IMR-90 (cell line): ENCODE data around the gene ASXL3.

Experiments used
- BHLHE40 ChIP-seq: fragments of 150-350 bp; IDR thresholded peaks from 2 replicates; pipeline ENCODE4 v1.6.1; 2016; ENCODE audit warnings: mild to moderate bottlenecking, low read depth, low read length
- CEBPB ChIP-seq: IDR thresholded peaks from 2 replicates; pipeline ENCODE4 v1.6.1; 2012; ENCODE audit warnings: low read depth, low read length, improper control_type of control experiment
- CHD1 ChIP-seq: IDR thresholded peaks from 2 replicates; pipeline ENCODE4 v1.6.1; 2012; ENCODE audit warnings: low read depth, low read length, improper control_type of control experiment
- CTCF ChIP-seq: conservative IDR thresholded peaks from 2 replicates; pipeline ENCODE4 v1.5.1; 2012; ENCODE audit warnings: mild to moderate bottlenecking, low read depth, low read length, improper control_type of control experiment
- FOS ChIP-seq: fragments of 150-350 bp; IDR thresholded peaks from 2 replicates; pipeline ENCODE4 v1.6.1; 2016; ENCODE audit warnings: low read depth, low read length
- MAFK ChIP-seq: IDR thresholded peaks from 2 replicates; pipeline ENCODE4 v1.6.1; 2012; ENCODE audit warnings: low read depth, low read length, improper control_type of control experiment
- MXI1 ChIP-seq: IDR thresholded peaks from 2 replicates; pipeline ENCODE4 v1.6.1; 2012; ENCODE audit warnings: low read depth, mild to moderate bottlenecking, low read length, moderate library complexity, borderline replicate concordance
- POLR2A ChIP-seq: IDR thresholded peaks from 2 replicates; pipeline ENCODE4 v1.6.1; 2012; ENCODE audit warnings: mild to moderate bottlenecking, low read depth, low read length
- RAD21 ChIP-seq: IDR thresholded peaks from 2 replicates; pipeline ENCODE4 v1.6.1; 2012; ENCODE audit warnings: low read length, improper control_type of control experiment
- RCOR1 ChIP-seq: IDR thresholded peaks from 2 replicates; pipeline ENCODE4 v1.6.1; 2012; ENCODE audit warnings: mild to moderate bottlenecking, low read length, improper control_type of control experiment; ENCODE audit not compliant: insufficient replicate concordance
- RFX5 ChIP-seq: IDR thresholded peaks from 2 replicates; pipeline ENCODE4 v1.8.0; 2012; ENCODE audit warnings: low read depth, mild to moderate bottlenecking, low read length, moderate library complexity
- SMC3 ChIP-seq: fragments of 150-350 bp; IDR thresholded peaks from 2 replicates; pipeline ENCODE4 v1.6.1; 2016; ENCODE audit warnings: low read depth, mild to moderate bottlenecking, antibody characterized with exemption, low read length, moderate library complexity

GRCh38 chr18:33729556-33729955, 151.5 kb downstream of the ASXL3 start:
- TF ChIP-seq FOS (no peak), CTCF (no peak), MAFK (no peak), BHLHE40 (no peak), RFX5 (no peak), SMC3 (no peak), CEBPB (no peak), POLR2A (no peak), RCOR1 (no peak), CHD1 (no peak), MXI1 (no peak), RAD21 (no peak)
